Measurements from ENCODE around the gene NDUFA3. TPM values are rescaled to one million over a fixed set of nuclear protein-coding genes. Genes with fewer than 3 reads are reported as not detected.

NDUFA3 gene
- total RNA-seq, 6 donors from 2014 or later, result 11.5 to 127 (median 49.5) TPM

DNA sequence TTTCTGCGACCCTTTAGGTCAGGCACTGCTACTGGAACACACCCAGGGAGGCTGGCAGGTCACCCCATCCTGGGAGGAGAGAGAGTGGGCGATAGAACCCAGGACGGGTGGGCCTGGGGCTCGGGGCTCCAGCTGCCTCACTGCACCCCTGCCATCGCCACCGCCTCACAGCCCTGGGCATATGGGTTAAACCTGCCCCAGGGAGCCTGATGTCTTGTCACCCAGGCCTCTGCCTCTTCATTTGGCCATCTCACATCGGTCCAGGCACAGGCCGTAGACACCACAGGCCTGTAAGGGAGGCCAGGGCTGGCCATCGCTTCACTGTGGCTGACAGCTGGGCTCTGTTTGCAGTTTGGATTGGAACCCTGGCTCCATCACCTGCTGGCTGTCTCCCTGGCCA lies 23.1 kb downstream of the NDUFA3 start:
- H3K9me3 ChIP-seq, result no peaks in the 10 kb centered on the region
- H3K27ac ChIP-seq, result no peak overlapping the region
- H3K36me3 ChIP-seq, result peaks cover 51 to 92% (median 90%) of the 10 kb centered on the region in 4 donors
- H3K27me3 ChIP-seq, result no peaks in the 10 kb centered on the region
- no peaks in the 10 kb centered on the region for H3K4me1 ChIP-seq
- DNase-seq (no peak), ATAC-seq (ENCODE audit: low FRiP score in 2 of 2) (no peak)
- TF ChIP-seq POLR2AphosphoS5 (IDR thresholded peaks at IDR 0.05) (no peak), EP300 (IDR thresholded peaks at IDR 0.05) (no peak), POLR2A (IDR thresholded peaks at IDR 0.05) (no peak)
- TF ChIP-seq, protein P1, sequence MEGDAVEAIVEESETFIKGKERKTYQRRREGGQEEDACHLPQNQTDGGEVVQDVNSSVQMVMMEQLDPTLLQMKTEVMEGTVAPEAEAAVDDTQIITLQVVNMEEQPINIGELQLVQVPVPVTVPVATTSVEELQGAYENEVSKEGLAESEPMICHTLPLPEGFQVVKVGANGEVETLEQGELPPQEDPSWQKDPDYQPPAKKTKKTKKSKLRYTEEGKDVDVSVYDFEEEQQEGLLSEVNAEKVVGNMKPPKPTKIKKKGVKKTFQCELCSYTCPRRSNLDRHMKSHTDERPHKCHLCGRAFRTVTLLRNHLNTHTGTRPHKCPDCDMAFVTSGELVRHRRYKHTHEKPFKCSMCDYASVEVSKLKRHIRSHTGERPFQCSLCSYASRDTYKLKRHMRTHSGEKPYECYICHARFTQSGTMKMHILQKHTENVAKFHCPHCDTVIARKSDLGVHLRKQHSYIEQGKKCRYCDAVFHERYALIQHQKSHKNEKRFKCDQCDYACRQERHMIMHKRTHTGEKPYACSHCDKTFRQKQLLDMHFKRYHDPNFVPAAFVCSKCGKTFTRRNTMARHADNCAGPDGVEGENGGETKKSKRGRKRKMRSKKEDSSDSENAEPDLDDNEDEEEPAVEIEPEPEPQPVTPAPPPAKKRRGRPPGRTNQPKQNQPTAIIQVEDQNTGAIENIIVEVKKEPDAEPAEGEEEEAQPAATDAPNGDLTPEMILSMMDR (IDR thresholded peaks at IDR 0.05), result no peak
- WGBS, 2 donors, result 76 to 88% methylated on average over 4 to 9 of the region's 9 CpGs
- no peak overlapping the region for H3K4me3 ChIP-seq

DNA sequence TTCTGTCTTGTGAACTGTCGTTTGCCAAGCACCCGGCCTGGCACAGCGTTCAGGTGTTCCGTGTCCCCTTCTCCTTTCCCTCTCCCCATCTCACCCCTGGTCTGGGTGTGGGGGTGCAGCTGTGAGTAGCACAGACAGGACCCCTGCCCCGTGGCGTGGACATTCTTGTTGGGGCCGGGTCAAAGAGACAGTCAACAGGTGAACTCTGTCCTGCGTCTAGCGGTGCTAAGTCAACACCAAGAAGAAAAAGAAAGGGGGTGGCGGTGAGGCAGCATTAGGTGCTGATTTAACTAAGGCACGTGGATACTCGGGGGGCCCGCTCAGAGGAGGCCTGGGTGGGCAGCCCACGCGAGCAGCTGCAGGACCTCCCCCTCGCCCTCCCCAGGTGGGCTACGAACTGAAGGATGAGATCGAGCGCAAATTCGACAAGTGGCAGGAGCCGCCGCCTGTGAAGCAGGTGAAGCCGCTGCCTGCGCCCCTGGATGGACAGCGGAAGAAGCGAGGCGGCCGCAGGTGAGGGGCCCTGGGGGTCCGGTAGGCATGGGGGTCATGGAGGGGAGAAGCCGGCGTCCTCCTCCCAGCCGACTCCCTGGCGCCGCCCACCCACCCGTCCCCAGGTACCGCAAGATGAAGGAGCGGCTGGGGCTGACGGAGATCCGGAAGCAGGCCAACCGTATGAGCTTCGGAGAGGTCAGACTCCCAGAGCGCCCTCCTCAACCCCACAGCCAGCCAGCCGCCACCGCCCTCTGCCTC lies 25.2 kb downstream of the NDUFA3 start:
- peak in 1 of 2 donors; percentile 78 for DNase-seq
- TF ChIP-seq POLR2A (IDR thresholded peaks at IDR 0.05) (no peak), POLR2AphosphoS5 (IDR thresholded peaks at IDR 0.05) (no peak), EP300 (IDR thresholded peaks at IDR 0.05) (no peak)
- TF ChIP-seq, protein P1 (IDR thresholded peaks at IDR 0.05), result no peak
- H3K27me3 ChIP-seq, result no peaks in the 10 kb centered on the region
- H3K36me3 ChIP-seq, result peaks cover 45 to 94% (median 84%) of the 10 kb centered on the region in 4 donors
- H3K4me1 ChIP-seq, result no peaks in the 10 kb centered on the region
- H3K27ac ChIP-seq, result no peak overlapping the region
- no peaks in the 10 kb centered on the region for H3K9me3 ChIP-seq
- no peak overlapping the region for H3K4me3 ChIP-seq
- 93 to 98% methylated on average over 23 to 38 of the region's 44 CpGs for WGBS, 2 donors
- no peak for ATAC-seq (ENCODE audit: low FRiP score in 2 of 2)

DNA sequence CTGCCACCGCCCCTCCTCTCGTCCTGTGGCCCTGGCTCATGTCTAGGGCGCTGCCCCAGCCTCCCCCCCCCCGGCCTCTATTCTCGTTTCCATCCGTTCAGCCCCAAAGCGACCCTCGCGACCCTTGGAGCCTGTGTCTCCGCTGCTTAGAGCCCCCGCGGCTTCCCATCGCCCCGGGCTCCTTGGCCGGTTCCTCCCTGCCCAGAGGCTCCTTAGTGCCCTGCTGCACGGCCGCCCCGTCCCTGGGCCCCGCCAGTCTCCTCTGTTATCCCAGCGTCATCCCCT lies 25.7 kb downstream of the NDUFA3 start:
- Histone ChIP-seq H3K27ac (no peak overlapping the region), H3K4me3 (no peak overlapping the region), H3K36me3 (peaks cover 41 to 89% (median 79%) of the 10 kb centered on the region in 4 donors), H3K4me1 (no peaks in the 10 kb centered on the region), H3K9me3 (no peaks in the 10 kb centered on the region), H3K27me3 (no peaks in the 10 kb centered on the region)
- no peak for TF ChIP-seq EP300 (IDR thresholded peaks at IDR 0.05)
- TF ChIP-seq POLR2AphosphoS5 (IDR thresholded peaks at IDR 0.05), result no peak
- TF ChIP-seq, protein P1 (IDR thresholded peaks at IDR 0.05), result no peak
- TF ChIP-seq POLR2A (IDR thresholded peaks at IDR 0.05), result no peak
- WGBS, 2 donors, result 90 to 96% methylated on average over 20 of the region's 20 CpGs
- no peak for ATAC-seq (ENCODE audit: low FRiP score in 2 of 2)
- DNase-seq, result no peak

DNA sequence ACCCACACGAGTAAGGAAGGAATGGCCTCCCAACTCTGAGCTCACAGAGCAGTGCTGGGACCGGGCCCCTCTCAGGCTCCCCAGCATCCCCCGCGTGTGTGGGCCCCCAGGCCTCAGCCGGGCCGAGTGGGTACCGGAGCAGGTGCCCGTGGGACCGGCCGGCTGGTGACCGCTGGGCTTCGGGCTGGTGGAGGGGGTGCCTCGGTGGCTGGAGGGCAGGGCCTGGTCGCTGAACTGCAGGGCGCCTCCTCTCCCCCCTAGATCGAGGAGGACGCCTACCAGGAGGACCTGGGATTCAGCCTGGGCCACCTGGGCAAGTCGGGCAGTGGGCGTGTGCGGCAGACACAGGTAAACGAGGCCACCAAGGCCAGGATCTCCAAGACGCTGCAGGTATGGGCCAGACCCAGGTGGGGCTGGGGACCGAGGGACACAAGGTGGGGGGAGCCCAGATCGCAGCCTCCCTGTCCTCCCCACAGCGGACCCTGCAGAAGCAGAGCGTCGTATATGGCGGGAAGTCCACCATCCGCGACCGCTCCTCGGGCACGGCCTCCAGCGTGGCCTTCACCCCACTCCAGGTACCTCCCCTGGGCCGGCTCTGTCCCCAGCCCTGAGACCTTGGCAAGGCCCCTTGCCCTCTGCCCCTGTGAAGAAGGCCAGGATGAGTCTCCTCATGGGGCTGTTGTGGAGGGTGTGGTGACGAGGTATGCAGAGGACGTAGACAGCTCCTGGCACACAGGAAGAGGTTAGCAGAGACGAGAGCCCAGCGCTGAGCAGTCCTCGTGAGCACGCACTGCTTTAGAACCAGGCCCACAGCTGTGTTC lies 26.4 kb downstream of the NDUFA3 start:
- ATAC-seq (ENCODE audit: low FRiP score in 2 of 2) (no peak), DNase-seq (peak in 1 of 2 donors; percentile 79)
- no peak overlapping the region for H3K27ac ChIP-seq
- no peaks in the 10 kb centered on the region for H3K9me3 ChIP-seq
- no peak overlapping the region for H3K4me3 ChIP-seq
- no peaks in the 10 kb centered on the region for H3K4me1 ChIP-seq
- H3K27me3 ChIP-seq, result no peaks in the 10 kb centered on the region
- H3K36me3 ChIP-seq, result peaks cover 37 to 82% (median 73%) of the 10 kb centered on the region in 4 donors
- WGBS, 2 donors, result 96 to 97% methylated on average over 22 to 32 of the region's 41 CpGs
- TF ChIP-seq, protein P1 (IDR thresholded peaks at IDR 0.05), result no peak
- TF ChIP-seq EP300 (IDR thresholded peaks at IDR 0.05), result no peak
- no peak for TF ChIP-seq POLR2A (IDR thresholded peaks at IDR 0.05)
- no peak for TF ChIP-seq POLR2AphosphoS5 (IDR thresholded peaks at IDR 0.05)

All from upper lobe of left lung (tissue), 6 donors.